Erythroblast (primary cell): ENCODE data around the gene TIMELESS.

ENCODE experiments used
- DNase-seq, 2 experiments: peaks; one replicate each; lab custom pipeline; 2025; lab: John Stamatoyannopoulos, UW
- GATA1 ChIP-seq: IDR thresholded peaks from 2 replicates; pipeline ENCODE4 v1.6.1; 2011; ENCODE audit warnings: low read depth, mild to moderate bottlenecking, control low read depth, low read length, moderate library complexity
- POLR2A ChIP-seq: IDR thresholded peaks from 2 replicates; pipeline ENCODE4 v1.6.1; 2011; ENCODE audit warnings: mild to moderate bottlenecking, low read length

Gene TIMELESS

GRCh38 chr12:56398324-56398723 is 50.9 kb downstream of the TIMELESS start:
- TF ChIP-seq GATA1 = no peak
- TF ChIP-seq POLR2A = no peak

GRCh38 chr12:56392331-56392730 is 56.9 kb downstream of the TIMELESS start:
- TF ChIP-seq POLR2A = no peak
- no peak for TF ChIP-seq GATA1
- no peak for DNase-seq

More at GRCh38 chr12:56398324-56398723, 50.9 kb downstream of the TIMELESS start:
- DNase-seq = no peak

- TF ChIP-seq POLR2A = no peak
- no peak for TF ChIP-seq GATA1
- no peak for DNase-seq
Observed at GRCh38 chr12:56391721-56392120, 57.5 kb downstream of the TIMELESS start.

GRCh38 chr12:56389412-56389811 is 59.8 kb downstream of the TIMELESS start:
- no peak for TF ChIP-seq GATA1
- no peak for TF ChIP-seq POLR2A
- DNase-seq = no peak

GRCh38 chr12:56387152-56387736 is 62.0 kb downstream of the TIMELESS start:
- TF ChIP-seq GATA1 = no peak
- no peak for TF ChIP-seq POLR2A
- DNase-seq = no peak

GRCh38 chr12:56385873-56386272 is 63.4 kb downstream of the TIMELESS start:
- peak in 1 of 2 experiments; percentile 26 for DNase-seq
- TF ChIP-seq GATA1 (no peak), POLR2A (no peak)

GRCh38 chr12:56382611-56383010 is 66.6 kb downstream of the TIMELESS start:
- DNase-seq = no peak
- TF ChIP-seq POLR2A = no peak
- TF ChIP-seq GATA1 = no peak

- TF ChIP-seq POLR2A (no peak), GATA1 (no peak)
- DNase-seq = no peak
Observed at GRCh38 chr12:56377989-56378316, 71.3 kb downstream of the TIMELESS start.

- peak; percentile 72 to 76 for DNase-seq
- TF ChIP-seq POLR2A = no peak
- TF ChIP-seq GATA1 = no peak
Observed at GRCh38 chr12:56377310-56377988, 71.8 kb downstream of the TIMELESS start.

GRCh38 chr12:56375598-56376434 is 73.4 kb downstream of the TIMELESS start:
- TF ChIP-seq GATA1 = no peak
- TF ChIP-seq POLR2A = no peak
- no peak for DNase-seq

- TF ChIP-seq GATA1 (no peak), POLR2A (no peak)
- no peak for DNase-seq
Observed at GRCh38 chr12:56374726-56375597, 74.3 kb downstream of the TIMELESS start.

GRCh38 chr12:56373515-56373914 is 75.7 kb downstream of the TIMELESS start:
- DNase-seq = no peak
- TF ChIP-seq GATA1 (no peak), POLR2A (no peak)

GRCh38 chr12:56366948-56367347 is 82.3 kb downstream of the TIMELESS start:
- no peak for TF ChIP-seq POLR2A
- TF ChIP-seq GATA1 = no peak
- no peak for DNase-seq
